PC-3 (cell line): ENCODE measurements around the gene IL1R2.

Experiments
- CTCF ChIP-seq: fragments of 300-600 bp; sonication (generic); conservative IDR thresholded peaks from 2 replicates; pipeline ENCODE4 v1.5.1; 2017; ENCODE audit warnings: antibody characterized with exemption, low read depth, mild to moderate bottlenecking, low read length
- EZH2 ChIP-seq: fragments of 300-600 bp; sonication (generic); IDR thresholded peaks from one replicate; pipeline ENCODE4 v1.6.1; 2017; ENCODE audit warnings: antibody characterized with exemption, mild to moderate bottlenecking, low read length; ENCODE audit not compliant: unreplicated experiment
- EZH2phosphoT487 ChIP-seq: fragments of 300-600 bp; sonication (generic); IDR thresholded peaks from 2 replicates; pipeline ENCODE4 v1.6.1; 2018; ENCODE audit warnings: mild to moderate bottlenecking, antibody characterized with exemption, low read length, borderline replicate concordance

DNA sequence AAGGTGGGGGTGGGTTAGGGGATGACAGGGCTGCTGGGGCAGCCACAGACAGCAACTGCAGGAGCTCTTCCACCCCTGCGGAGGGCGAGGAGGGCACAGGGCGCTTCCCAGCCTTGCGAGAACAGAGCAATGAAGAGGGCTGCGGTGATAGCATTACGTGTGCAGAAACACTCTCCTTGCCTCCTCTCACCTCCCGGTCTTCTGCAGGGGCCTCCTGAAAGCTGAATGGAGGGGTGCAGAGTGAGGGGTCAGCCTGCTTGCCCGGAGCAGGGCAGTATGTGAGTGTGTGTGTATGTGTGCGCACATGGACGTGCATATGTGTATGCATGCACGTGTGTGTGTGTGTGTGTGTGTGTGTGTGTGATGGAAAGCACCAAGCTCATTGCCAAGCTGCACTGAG, 29.5 kb upstream of the IL1R2 start:
- TF ChIP-seq CTCF (no peak), EZH2 (no peak), EZH2phosphoT487 (no peak)
